LoVo (cell line): Measurements from ENCODE around the gene MAP2K4.
"Not testable (repeated sequence)": the region's sequence is repeated elsewhere in the genome, so short reads cannot be mapped to it uniquely, and the experiment has no call there.

ENCODE experiments used
- DNase-seq: peaks from one replicate; pipeline ENCODE4 v3.0.0-alpha.2; 2016; ENCODE audit warnings: low spot score

The MAP2K4 gene

DNA sequence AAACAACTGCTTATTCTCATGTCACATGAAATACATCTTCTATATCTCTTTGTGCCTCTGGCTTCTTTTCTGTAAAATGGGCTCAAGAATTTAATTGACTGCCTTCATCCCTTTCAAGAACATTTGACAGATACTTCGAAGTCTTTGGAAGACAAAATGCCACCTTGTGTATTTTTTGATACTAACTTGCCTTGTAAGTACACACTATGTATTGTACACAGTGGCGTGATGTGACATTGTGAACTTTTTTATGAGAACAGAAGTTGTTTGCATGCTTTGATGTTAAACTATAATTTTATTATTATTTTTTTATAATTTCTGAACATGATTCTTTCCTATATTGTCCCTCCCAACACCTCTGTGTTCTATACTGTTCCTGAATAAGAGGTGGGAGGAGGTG is 73.7 kb downstream of the MAP2K4 start:
- DNase-seq: no peak

GRCh38 chr17:12095522-12095921 is 74.8 kb downstream of the MAP2K4 start:
- no peak for DNase-seq

GRCh38 chr17:12097326-12097725 is 76.6 kb downstream of the MAP2K4 start:
- DNase-seq: no peak

DNA sequence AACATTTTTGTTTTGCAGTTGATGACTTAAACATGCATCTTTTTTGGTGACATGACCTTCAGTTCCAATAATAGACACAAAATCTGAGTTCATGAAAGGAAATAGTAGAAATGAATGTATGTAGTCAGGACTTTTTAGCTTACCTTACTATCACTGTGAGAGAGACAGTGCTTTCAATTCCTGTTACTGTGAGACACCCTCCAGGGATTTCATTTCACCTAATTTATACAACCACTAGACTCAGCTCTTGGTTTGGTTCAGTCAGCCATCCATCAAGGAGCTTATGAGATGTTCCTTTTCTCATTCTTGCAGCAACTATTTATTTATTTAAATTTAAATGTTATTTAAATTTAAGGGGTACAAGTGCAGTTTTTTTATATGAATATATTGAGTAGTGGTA is 77.9 kb downstream of the MAP2K4 start:
- DNase-seq: no peak

- DNase-seq: no peak
These were observed 78.7 kb downstream of the MAP2K4 start for GRCh38 chr17:12099412-12099811.

DNA sequence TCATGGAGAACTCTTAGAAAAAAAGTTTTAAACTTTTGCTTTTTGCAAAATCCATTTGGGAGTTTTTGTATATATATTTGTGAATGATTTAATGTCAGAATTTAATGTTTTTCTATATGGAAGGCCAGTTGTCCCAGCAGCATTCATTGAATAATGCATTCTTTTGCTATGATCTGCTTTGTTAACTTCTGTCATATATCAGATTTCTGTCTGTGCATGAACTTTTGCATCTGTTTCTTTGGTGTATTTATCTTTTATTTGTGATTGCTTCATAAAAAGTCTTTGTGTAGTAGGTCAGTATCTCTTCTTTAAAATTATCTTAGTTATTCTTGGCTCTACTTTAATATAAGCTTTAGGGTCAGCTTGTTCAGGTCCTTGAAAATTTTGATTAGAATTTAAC is 84.2 kb downstream of the MAP2K4 start:
- DNase-seq: no peak

DNA sequence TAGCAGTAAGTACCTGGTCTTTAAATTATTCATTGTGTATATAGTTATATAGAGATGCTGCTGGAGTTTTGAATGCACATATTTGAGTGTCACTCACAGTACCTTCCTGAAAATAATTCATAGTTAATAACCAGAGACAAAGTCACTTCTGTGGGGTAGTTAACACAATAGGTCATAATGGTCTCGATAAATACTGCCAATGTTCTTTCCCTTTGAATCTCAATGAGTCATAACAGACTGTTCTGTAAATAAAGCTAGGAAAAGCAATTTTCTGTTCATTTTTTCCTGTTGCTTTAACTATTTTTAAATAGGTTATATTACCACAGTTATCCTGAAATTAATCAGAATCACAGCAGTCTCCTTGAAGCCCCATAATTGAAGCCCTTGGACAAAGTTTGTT is 87.2 kb downstream of the MAP2K4 start:
- no peak for DNase-seq

- DNase-seq: no peak
These were observed 90.2 kb downstream of the MAP2K4 start for GRCh38 chr17:12110906-12111305.

- DNase-seq: no peak
These were observed 92.5 kb downstream of the MAP2K4 start for GRCh38 chr17:12113156-12113555.

- no peak for DNase-seq
These were observed 94.2 kb downstream of the MAP2K4 start for GRCh38 chr17:12114686-12115418.

GRCh38 chr17:12116143-12116542 is 95.5 kb downstream of the MAP2K4 start:
- no peak for DNase-seq

GRCh38 chr17:12118617-12119016 is 97.9 kb downstream of the MAP2K4 start:
- no peak for DNase-seq

GRCh38 chr17:12122075-12122474 is 101.4 kb downstream of the MAP2K4 start:
- DNase-seq: no peak

DNA sequence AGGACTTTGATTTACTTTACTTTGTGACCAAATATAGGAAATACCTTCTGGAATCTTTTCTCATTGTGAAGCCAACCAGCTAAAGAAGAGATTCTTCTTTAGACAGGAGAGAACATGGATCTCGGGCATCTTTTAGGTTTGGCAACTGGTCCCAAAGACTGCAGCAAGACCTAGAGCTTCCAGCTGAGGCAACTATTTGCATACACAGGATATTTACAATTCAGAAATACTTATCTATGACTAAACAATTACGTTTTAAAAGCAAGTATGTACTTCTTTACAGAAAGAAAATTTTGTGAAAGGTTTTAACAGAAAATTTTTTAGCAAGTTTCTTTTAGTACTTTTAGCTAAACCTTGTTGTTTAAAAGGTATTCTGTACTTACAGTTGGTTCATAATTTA is 106.5 kb downstream of the MAP2K4 start:
- DNase-seq: no peak

GRCh38 chr17:12127667-12128066 is 107.0 kb downstream of the MAP2K4 start:
- no peak for DNase-seq

GRCh38 chr17:12128946-12129345 is 108.3 kb downstream of the MAP2K4 start:
- no peak for DNase-seq

- no peak for DNase-seq
These were observed 112.5 kb downstream of the MAP2K4 start for GRCh38 chr17:12133183-12133582.

GRCh38 chr17:12134101-12134500 is 113.4 kb downstream of the MAP2K4 start:
- DNase-seq: no peak

DNA sequence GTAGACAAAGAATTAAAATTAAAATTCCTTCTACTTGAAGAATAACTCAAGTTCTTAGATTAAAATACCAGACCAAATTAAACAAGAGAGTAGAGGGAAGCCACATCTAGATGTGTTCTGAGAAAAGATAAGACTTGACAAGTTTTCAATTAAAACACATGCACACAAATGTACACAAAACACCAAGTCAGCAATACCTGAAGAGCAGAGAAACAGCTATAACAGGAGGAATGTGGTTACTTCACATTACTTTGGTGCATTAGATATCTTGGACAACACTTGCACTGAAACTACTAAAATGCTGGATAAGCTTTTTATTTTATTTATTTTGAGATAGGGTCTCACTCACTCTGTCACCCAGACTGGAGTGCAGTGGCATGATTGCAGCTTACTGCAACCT is 113.9 kb downstream of the MAP2K4 start:
- no peak for DNase-seq

- no peak for DNase-seq
These were observed 115.6 kb downstream of the MAP2K4 start for GRCh38 chr17:12136243-12136642.

- DNase-seq: no peak
These were observed 116.0 kb downstream of the MAP2K4 start for GRCh38 chr17:12136646-12137045.

- no peak for DNase-seq
These were observed 117.2 kb downstream of the MAP2K4 start for GRCh38 chr17:12137859-12138258.

GRCh38 chr17:12140685-12141084 is 120.0 kb downstream of the MAP2K4 start:
- DNase-seq: no peak

DNA sequence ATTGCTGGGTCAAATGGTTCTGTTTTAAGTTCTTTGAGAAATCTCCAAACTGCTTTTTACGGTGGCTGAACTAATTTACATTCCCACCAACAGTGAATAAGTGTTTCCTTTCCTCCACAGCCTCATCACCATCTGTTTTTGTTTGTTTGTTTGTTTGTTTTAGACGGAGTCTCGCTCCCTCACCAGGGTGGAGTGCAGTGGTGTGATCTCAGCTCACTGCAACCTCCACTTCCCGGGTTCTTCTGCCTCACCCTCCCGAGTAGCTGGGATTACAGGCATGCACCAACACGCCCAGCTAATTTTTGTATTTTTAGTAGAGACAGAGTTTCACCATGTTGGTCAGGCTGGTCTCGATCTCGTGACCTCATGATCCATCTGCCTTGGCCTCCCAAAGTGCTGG is 141.5 kb downstream of the MAP2K4 start:
- not testable (repeated sequence) for DNase-seq
